K562 (cell line): Measurements from ENCODE around the gene RBFA. TPM values are rescaled to one million over a fixed set of nuclear protein-coding genes. Genes with fewer than 3 reads are reported as not detected.

Experiments
- ARHGAP35 ChIP-seq: fragments of 450-650 bp; IDR thresholded peaks from 2 replicates; pipeline ENCODE4 v1.6.1; 2018; ENCODE audit not compliant: partially characterized antibody
- EP400 ChIP-seq: fragments of 450-650 bp; IDR thresholded peaks from 2 replicates; pipeline ENCODE4 v1.6.1; 2017; ENCODE audit warnings: antibody characterized with exemption, mild to moderate bottlenecking, moderate library complexity
- HDAC1 ChIP-seq, 2 experiments: fragments of 450-650 bp; IDR thresholded peaks; 2 replicates each; pipeline ENCODE4 v1.6.1; 2016 to 2017; ENCODE audit warnings: inconsistent platforms in 1 of 2, mild to moderate bottlenecking in 1 of 2, moderate library complexity in 1 of 2
- HES1 ChIP-seq: fragments of 450-650 bp; IDR thresholded peaks from 2 replicates; pipeline ENCODE4 v1.6.1; 2016; ENCODE audit warnings: low read depth, mild to moderate bottlenecking, moderate library complexity
- HLTF ChIP-seq: fragments of 450-650 bp; IDR thresholded peaks from 2 replicates; pipeline ENCODE4 v1.6.1; 2016
- ID3 ChIP-seq, 2 experiments: fragments of 250-450 bp in 1 of 2; fragments of 450-650 bp in 1 of 2; sonication (Bioruptor Pico) in 1 of 2; IDR thresholded peaks; 2 replicates each; pipeline versions ENCODE4 v1.6.1 to v1.8.0; 2016 to 2021; ENCODE audit warnings: mild to moderate bottlenecking in 2 of 2, moderate library complexity in 2 of 2, missing compliant biosample characterization in 1 of 2, missing genetic modification characterization in 1 of 2
- RAD51 ChIP-seq: fragments of 450-650 bp; IDR thresholded peaks from 2 replicates; pipeline ENCODE4 v1.7.1; 2016; ENCODE audit warnings: low read depth, mild to moderate bottlenecking, borderline replicate concordance
- TARDBP ChIP-seq: fragments of 450-650 bp; IDR thresholded peaks from 2 replicates; pipeline ENCODE4 v1.6.1; 2016
- USF2 ChIP-seq: sonication (generic); formaldehyde crosslinking; IDR thresholded peaks from 2 replicates; pipeline ENCODE4 v1.5.0; 2020; ENCODE audit warnings: missing genetic modification reagents
- ZBTB43 ChIP-seq: sonication (generic); formaldehyde crosslinking; IDR thresholded peaks from 2 replicates; pipeline ENCODE4 v1.8.0; 2023; ENCODE audit warnings: mild to moderate bottlenecking, missing genetic modification reagents
- ZBTB7A ChIP-seq: IDR thresholded peaks from 2 replicates; pipeline ENCODE4 v1.6.1; 2011; ENCODE audit warnings: low read depth, mild to moderate bottlenecking, low read length, moderate library complexity, borderline replicate concordance; ENCODE audit not compliant: control insufficient read depth
- ZBTB8A ChIP-seq: fragments of 450-650 bp; IDR thresholded peaks from 2 replicates; pipeline ENCODE4 v1.6.1; 2018; ENCODE audit warnings: mild to moderate bottlenecking, moderate library complexity; ENCODE audit not compliant: partially characterized antibody
- ZNF224 ChIP-seq: sonication (generic); formaldehyde crosslinking; IDR thresholded peaks from 2 replicates; pipeline ENCODE4 v1.8.0; 2022; ENCODE audit warnings: mild to moderate bottlenecking, missing genetic modification reagents
- polyA plus RNA-seq, 8 experiments: library from polyadenylated mRNA; depleted of rRNA in 4 of 8; stranded (reverse) in 5 of 8; unstranded in 3 of 8; fragments of >200 nt; fragmentation: Nextera tagmentation in 2 of 8; fragmentation: Illumina TruSeq in 1 of 8; extraction: Ambion mirVana in 2 of 8; extraction: Trizol in 1 of 8; gene quantifications; 2 replicates each; pipeline versions ENCODE4 v1.2.1 to v1.2.3, GENCODE V29; 2011 to 2014; ENCODE audit warnings: inconsistent platforms in 1 of 8, missing spikeins in 1 of 8
- total RNA-seq, 7 experiments: library from RNA; depleted of rRNA in 6 of 7; stranded (reverse); fragments of >200 nt in 6 of 7; fragmentation: Illumina TruSeq in 2 of 7; extraction: Trizol in 2 of 7; gene quantifications; 2 replicates each; pipeline versions ENCODE4 v1.2.1 to v1.2.3, GENCODE V29; 2011 to 2021; ENCODE audit warnings: low replicate concordance in 1 of 7

RBFA gene
- total and polyA plus RNA-seq, 9 of the 15 experiments (the other 6 are each of a cell fraction or from before 2014, with no cell fraction given): 3.4 to 41.9 (median 25.8) TPM

- TF ChIP-seq ID3 (CRISPR knock-in tag; IDR thresholded peaks at IDR 0.05) (no peak), ID3 (tag; IDR thresholded peaks at IDR 0.05) (no peak), ZBTB7A (no peak), HES1 (no peak), ARHGAP35 (no peak), TARDBP (no peak), ZBTB43 (CRISPR knock-in tag) (no peak), ZNF224 (CRISPR knock-in tag) (no peak), ZBTB8A (no peak), USF2 (CRISPR knock-in tag) (no peak), HLTF (no peak), RAD51 (no peak), HDAC1 (IDR thresholded peaks at IDR 0.05) (no peak), EP400 (no peak)
Observed at GRCh38 chr18:80070825-80071224, 36.6 kb downstream of the RBFA start (continued).
